Fibroblast of the aortic adventitia (primary cell): ENCODE data around the gene NPAS2. TPM values are rescaled to one million over a fixed set of nuclear protein-coding genes. Genes with fewer than 3 reads are reported as not detected.
A peak's percentile ranks its signal among the peaks of the same experiment; 100 is the strongest.

Experiments
- DNase-seq: peaks from one replicate; pipeline ENCODE4 v3.0.0-alpha.2; 2010; ENCODE audit warnings: low read depth
- H3K4me3 ChIP-seq: 2 replicates; pipeline ENCODE4 v1.5.1; 2011; ENCODE audit warnings: low read depth, mild to moderate bottlenecking, control low read depth, low read length, moderate library complexity
- CTCF ChIP-seq: IDR thresholded peaks from 2 replicates; pipeline ENCODE4 v1.5.1; 2011; ENCODE audit warnings: mild to moderate bottlenecking, low read length, control low read depth, inconsistent platforms; ENCODE audit not compliant: insufficient read depth
- total RNA-seq: library from RNA; depleted of rRNA; stranded (reverse); fragments of >200 nt; gene quantifications from 2 replicates; pipeline ENCODE4 v1.2.3, GENCODE V29; 2012; ENCODE audit warnings: low replicate concordance

Gene NPAS2
- total RNA-seq, 1 donor, result 24.3 TPM

- H3K4me3 ChIP-seq, result no peak overlapping the region
- no peak for TF ChIP-seq CTCF
- DNase-seq, result no peak
These were observed 28.0 kb upstream of the NPAS2 start for GRCh38 chr2:100791936-100792308.

DNA sequence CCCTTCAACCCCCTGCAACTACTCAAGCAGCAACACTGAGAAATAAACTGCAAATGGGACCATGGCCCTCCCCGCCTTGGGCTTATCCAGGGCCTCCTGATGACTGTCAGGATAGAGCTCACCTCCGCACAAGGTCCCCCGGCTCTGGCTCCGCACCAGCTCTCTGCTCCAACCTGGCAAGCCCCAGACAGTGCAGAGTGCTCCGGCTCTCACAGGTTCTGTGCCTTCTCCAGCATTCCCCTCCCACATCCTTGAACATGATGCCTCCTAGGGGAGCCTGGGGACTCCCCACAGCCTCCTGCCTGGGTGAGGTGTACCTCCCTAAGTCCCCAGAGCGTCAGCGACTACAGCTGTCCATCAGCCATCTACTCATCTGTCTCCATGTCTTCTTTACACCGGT lies 26.7 kb upstream of the NPAS2 start:
- TF ChIP-seq CTCF, result no peak
- no peak for DNase-seq
- no peak overlapping the region for H3K4me3 ChIP-seq

DNA sequence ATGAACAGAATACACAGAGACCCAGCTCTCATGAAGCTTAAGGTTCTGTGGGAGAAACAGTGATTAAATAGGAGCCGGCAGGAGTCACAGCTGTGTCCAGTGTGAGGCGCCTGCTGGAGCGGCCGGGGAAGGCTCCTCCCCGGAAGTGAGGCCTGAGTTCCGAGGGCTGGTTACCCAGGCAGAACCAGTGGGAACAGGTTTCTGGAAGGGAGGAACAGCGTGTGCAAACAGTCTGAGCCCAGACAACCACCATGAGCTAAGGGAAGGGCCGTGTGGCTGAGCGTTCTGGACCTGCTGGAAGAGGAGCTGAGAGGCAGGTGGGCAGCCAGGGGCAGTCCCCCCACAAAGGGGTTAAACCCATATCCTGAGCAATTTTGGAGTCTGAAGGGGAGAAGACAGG lies 26.0 kb upstream of the NPAS2 start:
- TF ChIP-seq CTCF, result no peak
- DNase-seq, result no peak
- H3K4me3 ChIP-seq, result no peak overlapping the region

DNA sequence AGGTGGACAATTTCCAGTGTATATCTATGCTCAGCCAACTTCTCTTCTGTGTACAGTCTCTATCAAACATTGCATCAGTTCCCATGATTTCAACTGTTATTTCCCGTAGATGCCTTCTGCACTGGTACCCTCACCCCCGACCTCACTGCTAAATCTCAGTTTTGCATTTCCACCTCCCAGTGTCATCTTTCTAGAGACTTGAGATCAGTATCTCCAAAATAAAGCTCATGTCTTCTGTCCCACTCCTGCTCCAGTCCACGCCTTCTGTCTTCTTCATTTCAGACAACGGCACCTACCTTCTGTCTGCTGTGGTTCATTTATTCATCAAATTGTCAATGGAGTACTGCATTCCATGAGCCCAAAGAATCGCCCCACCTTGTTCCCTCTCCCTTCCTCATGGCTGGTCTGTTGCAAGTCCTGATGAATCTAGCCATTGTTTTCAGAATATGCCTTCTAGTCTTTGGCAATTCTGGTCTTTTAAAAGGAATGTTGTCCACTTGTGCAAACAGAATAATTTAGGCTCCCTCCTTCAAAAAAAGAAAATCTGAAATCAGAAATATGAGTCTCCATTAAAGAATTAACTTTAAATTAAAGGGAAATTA lies 23.3 kb upstream of the NPAS2 start:
- no peak for TF ChIP-seq CTCF
- DNase-seq, result no peak
- no peak overlapping the region for H3K4me3 ChIP-seq

GRCh38 chr2:100799686-100800085 lies 20.3 kb upstream of the NPAS2 start:
- no peak overlapping the region for H3K4me3 ChIP-seq
- DNase-seq, result no peak
- no peak for TF ChIP-seq CTCF

GRCh38 chr2:100800915-100801314 lies 19.0 kb upstream of the NPAS2 start:
- H3K4me3 ChIP-seq, result no peak overlapping the region
- DNase-seq, result peak; percentile 43
- TF ChIP-seq CTCF, result no peak

DNA sequence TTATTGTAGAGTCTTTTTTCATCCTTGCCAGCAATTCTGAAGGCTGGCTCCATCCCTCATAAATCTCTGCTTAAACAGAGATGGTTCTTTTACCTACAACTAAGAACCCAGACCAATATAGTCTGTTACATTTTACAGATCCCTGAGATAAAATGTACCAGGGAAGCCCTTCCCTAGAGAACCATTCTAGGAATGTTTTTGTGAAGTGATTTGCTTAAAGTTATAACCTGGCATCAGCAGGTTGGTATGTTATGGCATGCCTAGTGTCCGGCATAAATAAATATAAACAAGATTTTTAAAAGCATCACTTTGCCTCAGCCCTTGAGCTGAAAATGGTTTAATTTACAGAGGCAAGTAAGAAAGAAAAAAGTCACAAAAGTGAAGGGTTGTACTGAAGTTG lies 18.5 kb upstream of the NPAS2 start:
- TF ChIP-seq CTCF, result no peak
- DNase-seq, result no peak
- H3K4me3 ChIP-seq, result no peak overlapping the region
